ENCODE measurements around the gene CNN2.

CNN2 gene

DNA sequence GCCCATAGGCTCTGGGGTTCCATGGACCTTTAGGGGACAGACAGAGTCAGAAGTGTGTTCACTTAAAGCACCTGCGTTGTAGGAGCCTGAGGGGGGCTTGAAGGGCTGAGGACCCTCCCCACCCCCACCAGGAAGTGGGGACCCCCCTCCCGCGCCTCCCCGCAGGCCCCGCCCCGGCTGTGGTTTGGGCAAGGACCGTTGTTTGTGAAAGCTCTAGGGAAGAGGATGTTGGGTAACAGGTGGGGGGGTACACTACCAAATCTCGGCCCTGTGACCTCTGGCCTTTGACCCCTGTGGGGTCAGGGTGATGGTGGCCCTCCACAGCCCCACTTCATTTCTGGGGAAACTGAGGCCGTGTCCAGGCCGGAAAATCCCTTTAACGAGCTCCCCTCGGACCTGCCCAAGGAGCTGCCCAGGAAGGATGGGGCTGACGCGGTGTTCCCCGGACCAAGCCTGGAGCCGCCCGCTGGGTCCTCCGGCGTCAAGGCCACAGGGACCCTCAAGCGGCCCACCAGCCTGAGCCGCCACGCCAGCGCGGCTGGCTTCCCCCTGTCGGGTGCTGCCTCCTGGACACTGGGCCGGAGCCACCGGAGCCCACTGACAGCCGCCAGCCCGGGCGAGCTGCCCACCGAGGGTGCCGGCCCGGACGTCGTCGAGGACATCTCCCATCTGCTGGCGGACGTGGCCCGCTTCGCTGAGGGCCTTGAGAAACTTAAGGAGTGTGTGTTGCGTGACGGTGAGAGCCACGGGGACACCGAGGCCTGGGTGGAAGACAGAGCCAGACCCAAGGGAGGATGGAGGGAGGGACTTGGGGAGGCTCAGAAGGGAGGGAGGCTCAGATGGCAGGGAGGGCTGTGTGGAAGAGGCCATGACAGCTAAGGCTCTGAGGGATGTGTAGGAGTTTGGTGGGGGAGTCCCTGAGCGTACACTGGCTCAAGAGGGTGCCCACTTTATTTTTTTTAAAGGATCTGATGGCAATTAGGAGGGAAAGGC lies 41.9 kb downstream of the CNN2 start:
- Histone ChIP-seq H3K27me3 (ENCODE audit: control insufficient read depth in 1 of 2, insufficient read depth in 2 of 2, low read length in 2 of 2) (peaks cover 39 to 93% of the 10 kb centered on the region in 2 donors), H3K4me1 (ENCODE audit: insufficient read depth, low read length) (peaks cover 4% of the 10 kb centered on the region), H3K4me3 (ENCODE audit: low read depth in 1 of 2, low read length in 2 of 2) (no peak overlapping the region), H3K27ac (ENCODE audit: low read depth, low read length) (peak overlapping the region; percentile 34), H3K36me3 (ENCODE audit: insufficient read depth, low read length) (no peaks in the 10 kb centered on the region), H3K9me3 (ENCODE audit: low read length) (no peaks in the 10 kb centered on the region), H3K9ac (ENCODE audit: low read length) (no peak overlapping the region)

DNA sequence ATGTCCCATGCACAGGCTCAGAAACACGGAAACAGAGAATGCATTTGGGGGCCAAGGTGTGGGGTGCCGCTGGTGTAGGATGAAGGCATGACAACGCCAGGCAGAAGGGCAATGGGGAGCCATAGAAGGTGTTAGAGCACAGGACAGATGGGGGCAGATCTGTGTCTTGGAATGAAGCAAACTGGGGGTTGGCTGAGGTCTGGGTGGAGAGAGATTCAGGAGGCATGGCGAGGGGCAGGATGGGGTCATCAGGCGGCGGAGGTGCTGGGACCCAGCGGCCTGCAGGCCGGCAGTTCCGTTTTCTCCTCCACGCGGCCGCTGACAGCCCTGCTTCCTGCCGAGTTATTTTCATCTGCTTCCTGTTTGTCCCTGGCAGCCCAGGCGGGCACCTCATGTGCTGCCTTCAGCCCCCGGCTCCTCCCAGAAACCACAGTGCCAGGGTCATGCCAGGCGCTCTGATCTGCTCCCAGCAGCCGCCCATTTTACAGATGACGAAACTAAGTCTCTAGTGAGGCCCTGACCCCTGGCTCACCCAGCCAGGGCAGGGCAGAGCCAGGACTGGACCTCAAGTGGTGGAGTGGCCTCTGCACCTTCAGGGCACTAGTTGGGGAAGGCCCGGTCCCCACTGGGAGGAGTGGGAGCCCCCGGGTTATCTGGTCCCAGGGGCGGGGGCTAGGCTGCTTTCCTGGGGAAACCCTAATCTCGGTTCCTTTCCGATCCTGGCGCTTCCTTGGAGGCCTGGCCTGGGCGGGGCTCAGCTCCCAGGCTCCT lies 42.8 kb downstream of the CNN2 start:
- no peak overlapping the region for H3K9ac ChIP-seq (ENCODE audit: low read length)
- H3K36me3 ChIP-seq (ENCODE audit: insufficient read depth, low read length) = no peaks in the 10 kb centered on the region
- peaks cover 39 to 85% of the 10 kb centered on the region in 2 donors for H3K27me3 ChIP-seq (ENCODE audit: control insufficient read depth in 1 of 2, insufficient read depth in 2 of 2, low read length in 2 of 2)
- H3K27ac ChIP-seq (ENCODE audit: low read depth, low read length) = no peak overlapping the region
- peaks cover 4% of the 10 kb centered on the region for H3K4me1 ChIP-seq (ENCODE audit: insufficient read depth, low read length)
- H3K9me3 ChIP-seq (ENCODE audit: low read length) = no peaks in the 10 kb centered on the region
- no peak overlapping the region for H3K4me3 ChIP-seq (ENCODE audit: low read depth in 1 of 2, low read length in 2 of 2)

GRCh38 chr19:1070576-1070930 lies 44.1 kb downstream of the CNN2 start:
- H3K36me3 ChIP-seq (ENCODE audit: insufficient read depth, low read length) = no peaks in the 10 kb centered on the region
- H3K27ac ChIP-seq (ENCODE audit: low read depth, low read length) = no peak overlapping the region
- no peak overlapping the region for H3K4me3 ChIP-seq (ENCODE audit: low read depth in 1 of 2, low read length in 2 of 2)
- no peaks in the 10 kb centered on the region for H3K9me3 ChIP-seq (ENCODE audit: low read length)
- no peak overlapping the region for H3K9ac ChIP-seq (ENCODE audit: low read length)
- H3K27me3 ChIP-seq (ENCODE audit: control insufficient read depth in 1 of 2, insufficient read depth in 2 of 2, low read length in 2 of 2) = peaks cover 34 to 71% of the 10 kb centered on the region in 2 donors
- peaks cover 4% of the 10 kb centered on the region for H3K4me1 ChIP-seq (ENCODE audit: insufficient read depth, low read length)

DNA sequence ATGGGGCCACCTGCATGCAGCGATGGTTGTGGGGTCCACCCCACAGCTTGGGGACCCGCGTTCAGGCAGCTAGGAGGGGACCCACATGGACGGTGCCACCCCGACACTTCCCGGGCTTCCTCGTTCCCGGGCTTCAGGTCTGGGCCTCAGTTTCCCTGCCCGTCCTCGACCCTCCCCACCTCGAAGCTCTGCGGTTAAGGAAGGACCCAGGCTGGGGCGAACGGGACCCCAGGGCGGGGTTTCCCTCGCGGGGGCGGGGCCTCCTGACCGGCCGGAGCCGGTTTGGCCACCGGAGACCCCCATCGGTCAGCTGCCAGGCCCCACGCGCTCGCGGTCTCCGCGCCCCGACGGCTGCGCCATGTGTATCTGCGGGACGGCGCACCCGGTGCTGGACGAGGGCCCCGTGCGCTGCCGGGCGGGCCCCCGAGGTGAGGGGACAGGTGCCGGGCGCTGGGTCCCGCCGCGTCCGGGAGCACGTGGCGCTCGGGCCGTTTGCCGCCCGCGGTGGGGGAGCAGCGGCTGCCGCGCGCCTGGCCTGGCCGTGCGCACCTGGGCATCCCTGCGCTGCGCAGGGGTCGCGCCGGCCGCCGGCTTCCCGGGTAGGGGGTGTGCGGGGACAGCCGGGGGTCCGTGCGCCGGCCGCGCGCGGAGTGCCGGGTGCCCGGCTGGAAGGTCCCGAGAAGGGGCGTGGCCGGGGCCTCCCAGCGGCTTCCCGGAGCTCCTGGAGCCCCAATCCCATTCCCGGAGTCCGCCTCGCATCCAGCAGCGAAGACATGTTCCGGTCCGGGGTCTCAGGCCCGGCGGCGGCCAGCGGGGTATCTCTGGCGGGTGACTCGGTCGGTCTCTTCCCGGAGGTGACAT lies 44.8 kb downstream of the CNN2 start:
- Histone ChIP-seq H3K4me1 (ENCODE audit: insufficient read depth, low read length) (peaks cover 4% of the 10 kb centered on the region), H3K36me3 (ENCODE audit: insufficient read depth, low read length) (no peaks in the 10 kb centered on the region), H3K4me3 (ENCODE audit: low read depth in 1 of 2, low read length in 2 of 2) (no peak overlapping the region), H3K9me3 (ENCODE audit: low read length) (no peaks in the 10 kb centered on the region), H3K9ac (ENCODE audit: low read length) (no peak overlapping the region), H3K27ac (ENCODE audit: low read depth, low read length) (no peak overlapping the region), H3K27me3 (ENCODE audit: control insufficient read depth in 1 of 2, insufficient read depth in 2 of 2, low read length in 2 of 2) (peaks cover 28 to 65% of the 10 kb centered on the region in 2 donors)

- Histone ChIP-seq H3K4me3 (ENCODE audit: low read depth in 1 of 2, low read length in 2 of 2) (no peak overlapping the region), H3K36me3 (ENCODE audit: insufficient read depth, low read length) (no peaks in the 10 kb centered on the region), H3K27ac (ENCODE audit: low read depth, low read length) (no peak overlapping the region), H3K4me1 (ENCODE audit: insufficient read depth, low read length) (peaks cover 4% of the 10 kb centered on the region), H3K9me3 (ENCODE audit: low read length) (no peaks in the 10 kb centered on the region), H3K27me3 (ENCODE audit: control insufficient read depth in 1 of 2, insufficient read depth in 2 of 2, low read length in 2 of 2) (peaks cover 22 to 52% of the 10 kb centered on the region in 2 donors), H3K9ac (ENCODE audit: low read length) (no peak overlapping the region)
Measured at GRCh38 chr19:1072371-1073015, 46.1 kb downstream of the CNN2 start.

GRCh38 chr19:1073063-1073955 lies 46.9 kb downstream of the CNN2 start:
- Histone ChIP-seq H3K36me3 (ENCODE audit: insufficient read depth, low read length) (no peaks in the 10 kb centered on the region), H3K4me1 (ENCODE audit: insufficient read depth, low read length) (peaks cover 4% of the 10 kb centered on the region), H3K9ac (ENCODE audit: low read length) (no peak overlapping the region), H3K27me3 (ENCODE audit: control insufficient read depth in 1 of 2, insufficient read depth in 2 of 2, low read length in 2 of 2) (peaks cover 15 to 44% of the 10 kb centered on the region in 2 donors), H3K4me3 (ENCODE audit: low read depth in 1 of 2, low read length in 2 of 2) (no peak overlapping the region), H3K27ac (ENCODE audit: low read depth, low read length) (no peak overlapping the region), H3K9me3 (ENCODE audit: low read length) (no peaks in the 10 kb centered on the region)

DNA sequence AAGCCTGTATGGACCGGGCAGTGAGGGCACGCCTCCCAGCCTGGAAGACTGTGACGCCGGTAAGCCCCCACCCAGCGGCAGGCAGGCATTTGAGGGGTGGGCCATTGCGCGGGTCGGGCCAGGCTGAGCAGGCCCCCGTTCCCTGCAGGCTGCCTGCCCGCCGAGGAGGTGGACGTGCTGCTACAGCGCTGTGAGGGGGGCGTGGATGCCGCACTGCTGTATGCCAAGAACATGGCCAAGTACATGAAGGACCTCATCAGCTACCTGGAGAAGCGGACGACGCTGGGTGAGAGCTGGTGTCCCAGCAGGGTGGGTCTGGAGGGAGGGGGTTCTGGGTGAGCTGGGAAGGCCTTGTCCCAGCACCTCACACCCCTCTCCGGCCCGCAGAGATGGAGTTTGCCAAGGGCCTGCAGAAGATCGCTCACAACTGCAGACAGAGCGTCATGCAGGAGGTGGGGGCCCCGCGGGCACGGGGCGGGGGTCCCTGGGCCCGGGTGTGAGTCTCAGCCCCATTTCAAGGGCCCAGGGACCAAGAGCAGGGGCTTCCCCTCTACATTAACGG lies 47.6 kb downstream of the CNN2 start:
- H3K9me3 ChIP-seq (ENCODE audit: low read length) = no peaks in the 10 kb centered on the region
- peaks cover 9 to 36% of the 10 kb centered on the region in 2 donors for H3K27me3 ChIP-seq (ENCODE audit: control insufficient read depth in 1 of 2, insufficient read depth in 2 of 2, low read length in 2 of 2)
- no peak overlapping the region for H3K4me3 ChIP-seq (ENCODE audit: low read depth in 1 of 2, low read length in 2 of 2)
- no peak overlapping the region for H3K27ac ChIP-seq (ENCODE audit: low read depth, low read length)
- H3K36me3 ChIP-seq (ENCODE audit: insufficient read depth, low read length) = no peaks in the 10 kb centered on the region
- no peak overlapping the region for H3K9ac ChIP-seq (ENCODE audit: low read length)
- H3K4me1 ChIP-seq (ENCODE audit: insufficient read depth, low read length) = peaks cover 4% of the 10 kb centered on the region

GRCh38 chr19:1074544-1075283 lies 48.3 kb downstream of the CNN2 start:
- Histone ChIP-seq H3K9ac (ENCODE audit: low read length) (no peak overlapping the region), H3K9me3 (ENCODE audit: low read length) (no peaks in the 10 kb centered on the region), H3K4me3 (ENCODE audit: low read depth in 1 of 2, low read length in 2 of 2) (no peak overlapping the region), H3K27me3 (ENCODE audit: control insufficient read depth in 1 of 2, insufficient read depth in 2 of 2, low read length in 2 of 2) (peaks cover 6 to 30% of the 10 kb centered on the region in 2 donors), H3K27ac (ENCODE audit: low read depth, low read length) (no peak overlapping the region), H3K36me3 (ENCODE audit: insufficient read depth, low read length) (no peaks in the 10 kb centered on the region), H3K4me1 (ENCODE audit: insufficient read depth, low read length) (peaks cover 4% of the 10 kb centered on the region)

GRCh38 chr19:1076046-1076386 lies 49.6 kb downstream of the CNN2 start:
- Histone ChIP-seq H3K36me3 (ENCODE audit: insufficient read depth, low read length) (no peaks in the 10 kb centered on the region), H3K9ac (ENCODE audit: low read length) (no peak overlapping the region), H3K4me1 (ENCODE audit: insufficient read depth, low read length) (peaks cover 4% of the 10 kb centered on the region), H3K27ac (ENCODE audit: low read depth, low read length) (no peak overlapping the region), H3K9me3 (ENCODE audit: low read length) (no peaks in the 10 kb centered on the region), H3K27me3 (ENCODE audit: control insufficient read depth in 1 of 2, insufficient read depth in 2 of 2, low read length in 2 of 2) (peaks cover 0 to 22% of the 10 kb centered on the region in 2 donors), H3K4me3 (ENCODE audit: low read depth in 1 of 2, low read length in 2 of 2) (no peak overlapping the region)

Measured in muscle layer of colon (tissue), 2 donors.